ENCODE results near the gene MTUS2.

- TF ChIP-seq CTCF (conservative IDR thresholded peaks at IDR 0.05 in 1 of 2, IDR thresholded peaks at IDR 0.05 in 1 of 2; ENCODE audit: low read depth in 1 of 2, low read length in 2 of 2) (no peak), EZH2 (IDR thresholded peaks at IDR 0.05; ENCODE audit: low read length, missing control alignments) (no peak)
Observed at GRCh38 chr13:29204651-29205050, 384.5 kb downstream of the MTUS2 start.
